Activated B cell treated with CpG ODN at 0.5 μM for 24 hours (primary cell): ENCODE data around the gene FUZ. TPM values are rescaled to one million over a fixed set of nuclear protein-coding genes. Genes with fewer than 3 reads are reported as not detected.

ENCODE experiments used
- ATAC-seq: fragments of 200-7000 bp; cut with Tn5 transposase; one replicate; pipeline ENCODE4 v1.10.0; 2021; ENCODE audit warnings: low read depth, mild to moderate bottlenecking, moderate library complexity
- CTCF ChIA-PET: fragments of 350-600 bp; sonication (Branson Sonifier 250); formaldehyde crosslinking; loops from one replicate; lab custom pipeline; 2021; ENCODE audit warnings: antibody characterized with exemption; lab: Charles Lee
- POLR2A ChIA-PET: fragments of 350-600 bp; sonication (Branson Sonifier 250); formaldehyde crosslinking; loops from one replicate; lab custom pipeline; 2021; ENCODE audit warnings: antibody characterized with exemption; lab: Charles Lee
- DNase-seq: peaks from one replicate; pipeline ENCODE4 v3.0.0; 2022
- H3K27ac Mint-ChIP-seq: one replicate; pipeline ENCODE4 v1.8.0; 2020; ENCODE audit warnings: mixed read lengths
- H3K27me3 Mint-ChIP-seq: one replicate; pipeline ENCODE4 v1.8.0; 2021; ENCODE audit warnings: mixed read lengths
- H3K36me3 Mint-ChIP-seq: one replicate; pipeline ENCODE4 v1.8.0; 2021; ENCODE audit warnings: low read depth, mixed read lengths
- H3K4me1 Mint-ChIP-seq: one replicate; pipeline ENCODE4 v1.8.0; 2021; ENCODE audit warnings: mixed read lengths
- H3K4me3 Mint-ChIP-seq: one replicate; pipeline ENCODE4 v1.8.0; 2020; ENCODE audit warnings: mild to moderate bottlenecking, mixed read lengths
- H3K9me3 Mint-ChIP-seq: one replicate; pipeline ENCODE4 v1.8.0; 2020; ENCODE audit warnings: mixed read lengths
- intact Hi-C: fragments of 100-400 bp; cut with micrococcal nuclease; formaldehyde crosslinking; loops from one replicate; pipeline ENCODE4 v1.15.1; 2024
- total RNA-seq: library from RNA; stranded (reverse); gene quantifications from 2 replicates; pipeline ENCODE4 v1.2.3, GENCODE V29; 2022
- TF ChIP-seq, protein P1 (sequence below): fragments of 200-600 bp; IDR thresholded peaks from one replicate; pipeline ENCODE4 v1.8.0; 2022; ENCODE audit warnings: antibody characterized with exemption, mild to moderate bottlenecking

The FUZ gene
- total RNA-seq, 1 donor from 2014 or later, result 12.0 TPM

DNA sequence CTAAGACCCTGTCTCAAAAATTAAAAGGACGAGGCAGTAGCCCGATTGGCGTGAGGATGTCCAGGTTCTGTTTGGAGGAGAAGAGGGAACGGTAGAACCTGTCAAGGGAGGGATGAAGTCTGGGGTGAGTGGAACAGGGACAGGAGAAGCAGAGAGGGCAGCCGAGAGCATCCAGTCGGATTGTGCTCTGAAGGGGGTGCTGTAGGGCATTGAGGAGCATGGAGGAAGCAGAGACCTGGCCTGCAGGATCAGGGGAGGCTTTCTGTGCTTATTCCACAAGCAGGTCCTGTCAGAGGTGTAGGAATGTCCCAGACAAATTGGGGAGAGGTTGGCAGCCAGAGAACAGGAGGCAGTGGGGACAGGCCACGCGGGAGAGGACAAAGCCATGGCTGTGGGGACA is 32.2 kb downstream of the FUZ start:
- TF ChIP-seq, protein P1, sequence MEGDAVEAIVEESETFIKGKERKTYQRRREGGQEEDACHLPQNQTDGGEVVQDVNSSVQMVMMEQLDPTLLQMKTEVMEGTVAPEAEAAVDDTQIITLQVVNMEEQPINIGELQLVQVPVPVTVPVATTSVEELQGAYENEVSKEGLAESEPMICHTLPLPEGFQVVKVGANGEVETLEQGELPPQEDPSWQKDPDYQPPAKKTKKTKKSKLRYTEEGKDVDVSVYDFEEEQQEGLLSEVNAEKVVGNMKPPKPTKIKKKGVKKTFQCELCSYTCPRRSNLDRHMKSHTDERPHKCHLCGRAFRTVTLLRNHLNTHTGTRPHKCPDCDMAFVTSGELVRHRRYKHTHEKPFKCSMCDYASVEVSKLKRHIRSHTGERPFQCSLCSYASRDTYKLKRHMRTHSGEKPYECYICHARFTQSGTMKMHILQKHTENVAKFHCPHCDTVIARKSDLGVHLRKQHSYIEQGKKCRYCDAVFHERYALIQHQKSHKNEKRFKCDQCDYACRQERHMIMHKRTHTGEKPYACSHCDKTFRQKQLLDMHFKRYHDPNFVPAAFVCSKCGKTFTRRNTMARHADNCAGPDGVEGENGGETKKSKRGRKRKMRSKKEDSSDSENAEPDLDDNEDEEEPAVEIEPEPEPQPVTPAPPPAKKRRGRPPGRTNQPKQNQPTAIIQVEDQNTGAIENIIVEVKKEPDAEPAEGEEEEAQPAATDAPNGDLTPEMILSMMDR, result no peak
- intact Hi-C loops, result loop anchor here (2.0 kb wide), 1 partner anchor 14 kb away; the partner anchor contains the start of gene AP2A1
- peaks cover 28% of the 10 kb centered on the region for H3K4me1 Mint-ChIP-seq
- no peak overlapping the region for H3K4me3 Mint-ChIP-seq
- ChIA-PET CTCF (no interaction called here), POLR2A (interaction anchor here (1.1 kb wide), 1 partner anchor 14 kb away, joined by 3 read pairs; the partner anchor contains the start of gene AP2A1)
- H3K36me3 Mint-ChIP-seq, result peaks cover 33% of the 10 kb centered on the region
- ATAC-seq (no peak), DNase-seq (no peak)
- no peaks in the 10 kb centered on the region for H3K27me3 Mint-ChIP-seq
- H3K9me3 Mint-ChIP-seq, result no peaks in the 10 kb centered on the region
- H3K27ac Mint-ChIP-seq, result peak overlapping the region; percentile 88

DNA sequence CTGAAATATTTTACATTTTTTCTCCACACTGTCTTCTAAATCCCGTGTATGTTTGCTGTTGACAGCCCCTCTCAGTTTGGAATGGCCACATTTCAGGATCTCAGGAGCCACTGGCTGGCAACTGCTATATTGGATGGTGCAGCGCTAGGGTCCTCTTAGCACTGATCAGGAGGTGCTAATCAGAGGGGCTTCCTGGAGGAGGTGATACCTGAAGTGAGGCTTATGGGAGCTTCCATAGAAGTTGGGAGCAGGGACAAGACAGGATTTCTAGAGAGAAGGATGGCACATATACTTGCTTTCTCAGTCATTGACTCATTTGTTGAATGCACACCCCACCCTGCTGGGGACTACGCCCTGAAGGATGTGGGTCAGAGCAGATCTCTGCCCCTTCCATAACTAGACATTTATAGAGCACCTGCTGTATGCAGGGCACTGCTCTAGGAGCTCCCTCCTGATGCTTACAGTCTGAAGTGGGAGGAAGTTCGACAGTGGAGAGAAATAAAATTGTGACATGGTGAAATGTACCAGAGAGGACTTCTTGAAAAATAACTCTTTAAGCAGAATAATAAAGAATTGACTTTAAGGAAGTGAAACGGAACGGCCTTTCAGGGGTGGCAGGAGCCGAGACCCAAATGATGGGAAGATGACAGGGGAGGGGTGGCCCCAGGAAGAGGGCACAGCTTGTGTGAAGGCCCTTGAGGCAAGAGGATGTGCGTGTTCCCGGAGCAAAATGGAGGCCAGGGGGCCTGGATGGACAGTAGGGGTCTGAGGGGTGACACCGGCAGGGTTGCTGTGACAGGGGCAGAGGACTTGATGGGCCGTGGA is 33.1 kb downstream of the FUZ start:
- Mint-ChIP-seq H3K4me3 (peak overlapping the region; percentile 58), H3K36me3 (peaks cover 29% of the 10 kb centered on the region), H3K27ac (peak overlapping the region; percentile 88), H3K27me3 (no peaks in the 10 kb centered on the region), H3K4me1 (peaks cover 28% of the 10 kb centered on the region), H3K9me3 (no peaks in the 10 kb centered on the region)
- no peak for DNase-seq
- TF ChIP-seq, protein P1, result no peak
- peak; percentile 84 for ATAC-seq
- ChIA-PET CTCF (no interaction called here), POLR2A (interaction anchor here (1.0 kb wide), 1 partner anchor 13 kb away, joined by 5 read pairs; the partner anchor contains the start of gene AP2A1)
- intact Hi-C loops, result loop anchor here (2.0 kb wide), 1 partner anchor 13 kb away; the partner anchor contains the start of gene AP2A1

DNA sequence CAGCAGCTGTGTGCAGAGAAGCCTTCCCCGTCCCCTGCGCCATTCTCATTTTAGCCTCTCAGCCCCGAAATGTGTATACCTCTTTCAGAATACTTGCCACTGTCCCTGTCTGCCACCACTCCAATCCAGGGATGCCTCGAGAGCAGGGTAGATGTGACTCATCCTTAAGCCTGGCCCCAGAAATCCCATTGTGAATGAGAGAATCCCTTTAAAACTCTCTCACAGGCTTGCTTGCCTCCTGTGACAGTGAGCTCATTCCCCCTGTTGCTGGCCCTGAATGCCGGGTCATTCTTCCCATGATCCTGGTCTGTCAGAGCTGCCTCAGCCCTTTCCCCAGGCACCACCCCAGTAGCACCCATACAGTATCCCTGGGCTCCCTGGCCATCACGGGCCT is 36.7 kb downstream of the FUZ start:
- ATAC-seq, result no peak
- peaks cover 17% of the 10 kb centered on the region for H3K36me3 Mint-ChIP-seq
- no peaks in the 10 kb centered on the region for H3K9me3 Mint-ChIP-seq
- peaks cover 26% of the 10 kb centered on the region for H3K4me1 Mint-ChIP-seq
- DNase-seq, result no peak
- CTCF ChIA-PET, result no interaction called here
- TF ChIP-seq, protein P1, result no peak
- intact Hi-C loops, result no loop called here
- no peak overlapping the region for H3K27ac Mint-ChIP-seq
- POLR2A ChIA-PET, result no interaction called here
- H3K27me3 Mint-ChIP-seq, result no peaks in the 10 kb centered on the region
- H3K4me3 Mint-ChIP-seq, result no peak overlapping the region

DNA sequence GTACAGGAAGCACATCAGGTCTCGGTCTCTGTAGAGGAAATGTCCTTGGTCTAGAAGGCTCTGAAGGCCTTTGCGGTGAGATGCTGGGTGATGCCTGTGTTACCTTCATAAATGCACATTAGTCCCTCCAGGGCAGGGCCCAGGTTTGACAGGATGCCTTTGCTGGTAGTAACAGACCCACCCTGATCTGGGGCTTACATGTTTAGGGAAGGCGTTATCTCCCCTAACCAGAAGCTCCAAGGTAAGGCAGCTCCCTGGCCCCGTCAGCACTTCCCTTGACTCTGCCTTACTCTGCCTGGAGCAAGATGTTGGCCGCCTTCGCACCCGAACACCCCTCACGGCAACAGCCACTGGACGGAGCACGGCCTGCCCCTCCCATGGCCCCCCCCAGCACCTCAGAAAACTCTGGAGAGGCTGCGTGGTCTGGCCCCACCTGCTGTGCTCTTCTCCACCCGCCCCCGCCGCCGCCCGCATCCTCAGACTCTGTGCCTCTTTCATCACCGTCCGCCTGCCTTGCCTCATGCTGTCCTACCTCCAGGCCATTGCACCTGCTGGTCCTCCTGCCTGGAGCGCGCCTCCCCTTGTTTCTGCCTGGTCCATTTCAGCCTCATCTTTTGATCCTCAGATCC is 37.2 kb downstream of the FUZ start:
- Mint-ChIP-seq H3K27ac (no peak overlapping the region), H3K27me3 (no peaks in the 10 kb centered on the region), H3K9me3 (no peaks in the 10 kb centered on the region), H3K4me1 (peaks cover 21% of the 10 kb centered on the region), H3K36me3 (peaks cover 17% of the 10 kb centered on the region), H3K4me3 (no peak overlapping the region)
- CTCF ChIA-PET, result no interaction called here
- no peak for DNase-seq
- intact Hi-C loops, result no loop called here
- ATAC-seq, result no peak
- POLR2A ChIA-PET, result no interaction called here
- TF ChIP-seq, protein P1, result no peak

DNA sequence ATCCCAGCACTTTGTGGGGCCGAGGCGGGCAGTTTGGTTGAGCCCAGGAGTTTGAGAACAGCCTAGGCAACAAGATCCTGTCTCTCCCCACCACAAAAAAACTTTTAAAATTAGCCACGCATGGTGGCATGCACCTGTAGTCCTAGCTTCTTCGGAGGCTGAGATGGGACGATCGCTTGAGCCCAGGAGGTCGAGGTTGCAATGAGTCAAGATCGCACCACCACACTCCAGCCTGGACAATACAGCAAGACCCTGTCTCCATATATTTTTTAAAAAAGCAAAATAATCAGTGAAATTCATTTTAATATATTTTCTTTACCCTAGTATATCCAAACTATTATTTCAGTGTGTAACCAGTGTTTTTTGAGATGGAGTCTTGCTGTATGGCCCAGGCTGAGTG is 38.1 kb downstream of the FUZ start:
- ChIA-PET CTCF (no interaction called here), POLR2A (no interaction called here)
- intact Hi-C loops, result no loop called here
- Mint-ChIP-seq H3K4me1 (peaks cover 15% of the 10 kb centered on the region), H3K27me3 (no peaks in the 10 kb centered on the region), H3K36me3 (peaks cover 21% of the 10 kb centered on the region), H3K4me3 (no peak overlapping the region), H3K9me3 (no peaks in the 10 kb centered on the region), H3K27ac (no peak overlapping the region)
- no peak for ATAC-seq
- DNase-seq, result no peak
- TF ChIP-seq, protein P1, result no peak
